Stimulated activated CD4-positive, alpha-beta T cell treated with anti-CD3 and anti-CD28 coated beads, Interleukin-1b, Interleukin-23, amount 100 ng/mL, for 24 hours (primary cell): ENCODE data around the gene PRODH.
"Not testable (repeated sequence)": the region's sequence is repeated elsewhere in the genome, so short reads cannot be mapped to it uniquely, and the experiment has no call there.

Experiments
- DNase-seq, 4 experiments: peaks; one replicate each; pipeline ENCODE4 v3.0.0-alpha.2; 2020; ENCODE audit warnings: low read depth in 4 of 4, low spot score in 1 of 4

Gene PRODH

DNA sequence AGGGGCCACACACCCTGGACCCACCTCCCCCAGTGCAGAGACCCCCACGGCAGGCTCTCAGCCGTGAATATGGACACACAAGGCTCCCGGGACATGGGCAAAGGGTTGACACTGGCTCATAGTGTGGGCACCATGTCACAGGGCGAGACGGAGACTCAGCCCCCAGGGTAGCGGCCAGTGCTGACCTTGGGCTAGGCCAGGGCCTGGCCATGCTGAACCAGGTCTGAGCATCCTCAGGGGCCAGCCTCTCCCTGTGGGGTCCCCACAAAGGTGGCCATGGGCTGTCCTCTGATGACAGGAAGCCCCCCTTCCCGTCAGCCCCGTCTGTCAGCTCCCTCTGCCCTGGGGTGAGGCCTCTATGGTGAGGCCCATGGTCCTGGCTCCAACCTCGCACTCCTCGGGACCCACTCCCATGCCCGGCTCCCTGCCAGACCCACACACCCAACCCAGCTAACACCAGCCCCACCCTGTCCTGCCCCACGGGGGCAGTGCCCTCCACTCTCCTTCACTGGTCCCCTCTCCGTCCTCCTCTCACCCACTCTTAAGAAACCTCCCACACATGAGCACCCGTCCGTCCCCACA, 19.0 kb upstream of the PRODH start:
- no peak for DNase-seq

- DNase-seq, result peak; percentile 20 to 34 (median 31)
Measured at GRCh38 chr22:18954303-18954989, 18.4 kb upstream of the PRODH start.

GRCh38 chr22:18953128-18953527, 17.0 kb upstream of the PRODH start:
- DNase-seq, result not testable (repeated sequence)

GRCh38 chr22:18952022-18952421, 15.9 kb upstream of the PRODH start:
- no peak for DNase-seq

- DNase-seq, result no peak
Measured at GRCh38 chr22:18950141-18950540, 14.0 kb upstream of the PRODH start.

DNA sequence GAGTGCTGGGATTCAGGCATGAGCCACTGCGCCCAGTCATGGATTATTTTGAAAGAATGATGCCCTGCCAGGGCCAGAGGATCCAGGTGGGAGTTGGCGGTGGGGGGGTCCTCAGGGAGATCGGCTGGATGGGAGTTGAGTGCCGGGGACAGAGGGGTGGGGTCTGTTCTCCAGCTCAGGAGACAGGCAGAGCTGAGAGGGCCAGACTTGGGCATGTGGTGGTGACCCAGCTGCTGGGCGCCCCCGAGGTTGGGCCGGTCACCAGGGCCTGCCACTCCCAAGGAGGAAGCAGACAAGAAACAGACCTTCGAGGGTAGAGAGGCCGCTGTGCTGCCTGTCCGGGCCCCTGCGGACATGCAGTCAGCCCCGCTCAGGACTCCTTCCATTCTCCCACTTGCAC, 11.8 kb upstream of the PRODH start:
- no peak for DNase-seq

DNA sequence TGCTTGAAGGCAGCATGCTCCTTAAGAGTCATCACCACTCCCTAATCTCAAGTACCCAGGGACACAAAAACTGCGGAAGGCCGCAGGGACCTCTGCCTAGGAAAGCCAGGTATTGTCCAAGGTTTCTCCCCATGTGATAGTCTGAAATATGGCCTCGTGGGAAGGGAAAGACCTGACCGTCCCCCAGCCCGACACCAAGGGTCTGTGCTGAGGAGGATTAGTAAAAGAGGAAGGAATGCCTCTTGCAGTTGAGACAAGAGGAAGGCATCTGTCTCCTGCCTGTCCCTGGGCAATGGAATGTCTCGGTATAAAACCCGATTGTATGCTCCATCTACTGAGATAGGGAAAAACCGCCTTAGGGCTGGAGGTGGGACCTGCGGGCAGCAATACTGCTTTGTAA, 11.0 kb upstream of the PRODH start:
- not testable (repeated sequence) for DNase-seq

GRCh38 chr22:18938691-18939090, 2.6 kb upstream of the PRODH start:
- DNase-seq, result not testable (repeated sequence)

DNA sequence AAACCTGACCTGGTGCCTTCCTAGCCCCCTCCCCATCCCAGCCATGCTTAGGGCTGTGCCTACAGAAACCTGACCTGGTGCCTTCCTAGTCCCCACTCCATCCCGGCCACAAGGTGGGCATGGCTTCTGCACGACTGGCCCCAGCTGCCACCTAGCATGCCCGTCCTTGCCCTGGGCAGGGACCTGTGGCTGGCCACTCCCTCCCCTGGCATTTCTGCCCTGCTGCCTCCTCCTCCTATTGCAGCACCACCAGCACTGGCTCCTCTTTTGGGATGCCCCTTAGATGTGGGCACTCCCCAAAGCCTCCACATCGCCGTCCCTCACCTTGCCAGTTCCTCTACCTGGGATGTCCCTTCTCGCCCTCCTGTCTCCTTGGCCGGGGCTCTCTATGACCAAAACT, 1.4 kb downstream of the PRODH start:
- not testable (repeated sequence) for DNase-seq

- DNase-seq, result no peak
Measured at GRCh38 chr22:18933914-18934313, 2.2 kb downstream of the PRODH start.

- DNase-seq, result no peak
Measured at GRCh38 chr22:18931905-18932652, 4.0 kb downstream of the PRODH start.

- DNase-seq, result no peak
Measured at GRCh38 chr22:18929459-18929858, 6.6 kb downstream of the PRODH start.

- DNase-seq, result no peak
Measured at GRCh38 chr22:18927573-18927972, 8.5 kb downstream of the PRODH start.

DNA sequence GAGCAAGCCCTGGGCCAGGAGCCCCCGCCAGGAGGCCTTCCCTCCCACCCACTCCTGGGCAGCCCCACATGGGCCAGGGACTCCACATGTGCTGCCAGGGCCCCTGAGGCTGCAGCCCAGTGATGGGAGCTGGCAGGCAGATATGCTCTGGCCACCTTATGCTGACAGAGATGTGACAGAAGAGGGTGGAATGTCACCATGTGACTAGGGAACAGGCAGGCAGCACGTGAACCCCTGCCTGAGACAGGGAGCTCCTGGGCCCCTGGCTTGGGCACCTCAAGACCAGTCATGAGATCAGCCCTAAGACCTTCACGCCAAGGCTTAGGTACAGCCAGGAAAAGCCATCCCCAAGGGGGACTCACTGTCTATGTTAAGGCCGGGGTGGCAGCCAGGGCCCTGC, 9.1 kb downstream of the PRODH start:
- DNase-seq, result no peak

DNA sequence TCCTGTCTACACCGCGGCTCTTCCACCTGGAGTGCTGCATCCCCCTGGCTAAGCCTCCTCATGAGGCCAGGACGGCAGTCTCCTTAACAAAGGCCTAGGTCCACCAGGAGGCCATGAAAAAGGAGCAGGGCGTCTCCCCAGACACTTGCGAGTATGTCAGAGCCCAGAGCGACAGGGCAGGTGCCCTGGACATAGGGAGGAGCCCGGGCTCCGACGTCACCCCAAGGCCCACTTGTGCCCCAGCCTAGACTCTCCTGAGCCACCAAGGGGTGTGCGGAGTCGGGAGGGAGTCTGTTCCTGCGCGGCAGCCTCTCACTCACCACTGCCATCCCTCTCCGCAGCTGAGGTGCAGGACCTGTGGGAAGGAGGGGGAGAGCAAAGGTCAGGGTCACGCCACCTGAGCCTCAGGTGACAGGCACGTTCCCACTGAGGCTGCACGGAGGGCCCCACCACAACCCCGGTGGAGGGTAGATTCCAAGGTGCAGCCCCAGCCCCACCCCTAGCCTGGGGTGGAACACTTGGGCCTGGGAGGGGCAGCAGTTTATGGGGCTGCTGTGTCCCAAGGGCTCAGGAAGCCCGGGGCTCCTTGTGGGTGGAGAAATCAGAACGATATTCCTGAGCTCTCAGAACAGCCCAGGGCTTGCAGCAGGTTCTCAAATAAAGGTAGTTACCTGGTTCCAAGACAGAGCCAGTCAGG, 10.6 kb downstream of the PRODH start:
- no peak for DNase-seq

- DNase-seq, result not testable (repeated sequence)
Measured at GRCh38 chr22:18920257-18920902, 15.7 kb downstream of the PRODH start.

GRCh38 chr22:18917818-18918217, 18.3 kb downstream of the PRODH start:
- not testable (repeated sequence) for DNase-seq

GRCh38 chr22:18915550-18915949, 20.5 kb downstream of the PRODH start:
- DNase-seq, result not testable (repeated sequence)

- DNase-seq, result not testable (repeated sequence)
Measured at GRCh38 chr22:18914558-18914957, 21.5 kb downstream of the PRODH start.

GRCh38 chr22:18912264-18912946, 23.7 kb downstream of the PRODH start:
- not testable (repeated sequence) for DNase-seq

DNA sequence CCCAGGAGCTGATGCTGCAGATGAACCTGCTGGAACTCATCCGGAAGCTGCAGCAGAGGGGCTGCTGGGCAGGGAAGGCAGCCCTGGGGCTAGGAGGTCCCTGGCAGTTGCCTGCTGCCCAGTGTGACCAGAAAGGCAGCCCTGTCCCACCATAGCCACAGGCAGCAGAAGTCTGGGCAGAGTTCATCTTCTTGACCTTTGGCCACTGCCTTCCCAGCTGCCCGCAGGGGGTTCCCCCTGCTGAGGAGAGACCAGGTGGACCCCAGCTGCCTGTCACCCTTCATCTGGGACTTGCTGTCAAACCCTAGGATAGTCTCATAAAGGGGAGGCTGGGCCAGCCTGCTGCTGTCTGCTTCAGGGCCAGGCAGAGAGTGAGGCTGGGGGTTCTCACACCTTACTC, 24.6 kb downstream of the PRODH start:
- not testable (repeated sequence) for DNase-seq
